Measurements from ENCODE around the gene MCL1. TPM values are rescaled to one million over a fixed set of nuclear protein-coding genes. Genes with fewer than 3 reads are reported as not detected.
A peak's percentile ranks its signal among the peaks of the same experiment; 100 is the strongest.

Gene MCL1
- total and polyA plus RNA-seq, 4 donors, result 109 to 336 (median 300) TPM

DNA sequence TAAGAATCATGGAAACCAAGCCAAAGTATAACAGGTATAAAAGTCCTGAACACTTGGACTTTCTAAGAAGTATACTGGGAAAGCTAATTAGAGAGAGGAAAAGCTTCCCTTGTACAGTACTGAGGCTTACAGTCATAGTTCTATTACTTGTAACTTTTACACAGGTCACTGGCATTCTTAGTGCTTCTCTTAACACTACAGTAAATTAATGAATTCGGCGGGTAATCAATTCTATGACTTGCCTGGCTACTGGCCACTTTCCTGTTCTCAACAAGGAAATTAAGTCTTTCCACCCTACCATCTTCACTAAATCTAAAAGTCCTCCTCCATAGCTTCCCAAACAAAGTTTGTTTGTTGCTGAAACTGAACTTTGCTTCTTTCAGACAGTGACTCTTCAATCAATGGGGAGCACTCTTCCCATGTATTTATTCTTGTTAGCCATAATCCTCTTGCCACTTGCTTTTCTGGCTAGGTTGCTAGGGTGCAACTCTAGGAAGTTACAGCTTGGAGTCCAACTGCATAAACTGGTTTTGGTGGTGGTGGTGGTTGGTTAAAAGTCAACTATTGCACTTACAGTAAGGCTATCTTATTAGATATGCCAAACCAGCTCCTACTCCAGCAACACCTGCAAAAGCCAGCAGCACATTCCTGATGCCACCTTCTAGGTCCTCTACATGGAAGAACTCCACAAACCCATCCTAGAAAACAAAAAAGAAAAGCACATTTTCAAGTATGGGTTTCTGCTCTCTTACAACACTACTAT lies 2.4 kb downstream of the MCL1 start:
- Histone ChIP-seq H3K36me3 (ENCODE audit: control insufficient read depth in 4 of 4, insufficient read depth in 4 of 4, low read length in 4 of 4) (peaks cover 20 to 56% (median 34%) of the 10 kb centered on the region in 4 donors), H3K9ac (ENCODE audit: insufficient read depth in 1 of 2, low read length in 2 of 2) (peak overlapping the region; percentile 97 to 98), H3K27ac (ENCODE audit: low read depth in 1 of 2, low read length in 1 of 2) (peak overlapping the region; percentile 80 to 99), H3K4me1 (ENCODE audit: control insufficient read depth in 5 of 5, insufficient read depth in 5 of 5, low read length in 5 of 5) (peaks cover 2 to 37% (median 17%) of the 10 kb centered on the region in 5 donors), H3K27me3 (ENCODE audit: control insufficient read depth in 3 of 3, insufficient read depth in 3 of 3, low read length in 2 of 3) (no peaks in the 10 kb centered on the region), H3K4me3 (peak overlapping the region; percentile 87), H3K9me3 (ENCODE audit: control insufficient read depth in 4 of 4, insufficient read depth in 3 of 4, low read length in 3 of 4) (no peaks in the 10 kb centered on the region)
- DNase-seq, result peak in 2 of 3 donors; percentile 37 to 42
- 5 to 51% methylated on average over 2 of the region's 2 CpGs for WGBS, 2 donors
- no peak for ATAC-seq (ENCODE audit: insufficient read depth, low FRiP score)
- TF ChIP-seq, protein P1, sequence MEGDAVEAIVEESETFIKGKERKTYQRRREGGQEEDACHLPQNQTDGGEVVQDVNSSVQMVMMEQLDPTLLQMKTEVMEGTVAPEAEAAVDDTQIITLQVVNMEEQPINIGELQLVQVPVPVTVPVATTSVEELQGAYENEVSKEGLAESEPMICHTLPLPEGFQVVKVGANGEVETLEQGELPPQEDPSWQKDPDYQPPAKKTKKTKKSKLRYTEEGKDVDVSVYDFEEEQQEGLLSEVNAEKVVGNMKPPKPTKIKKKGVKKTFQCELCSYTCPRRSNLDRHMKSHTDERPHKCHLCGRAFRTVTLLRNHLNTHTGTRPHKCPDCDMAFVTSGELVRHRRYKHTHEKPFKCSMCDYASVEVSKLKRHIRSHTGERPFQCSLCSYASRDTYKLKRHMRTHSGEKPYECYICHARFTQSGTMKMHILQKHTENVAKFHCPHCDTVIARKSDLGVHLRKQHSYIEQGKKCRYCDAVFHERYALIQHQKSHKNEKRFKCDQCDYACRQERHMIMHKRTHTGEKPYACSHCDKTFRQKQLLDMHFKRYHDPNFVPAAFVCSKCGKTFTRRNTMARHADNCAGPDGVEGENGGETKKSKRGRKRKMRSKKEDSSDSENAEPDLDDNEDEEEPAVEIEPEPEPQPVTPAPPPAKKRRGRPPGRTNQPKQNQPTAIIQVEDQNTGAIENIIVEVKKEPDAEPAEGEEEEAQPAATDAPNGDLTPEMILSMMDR (IDR thresholded peaks at IDR 0.05; ENCODE audit: control extremely low read depth, extremely low read depth), result no peak

DNA sequence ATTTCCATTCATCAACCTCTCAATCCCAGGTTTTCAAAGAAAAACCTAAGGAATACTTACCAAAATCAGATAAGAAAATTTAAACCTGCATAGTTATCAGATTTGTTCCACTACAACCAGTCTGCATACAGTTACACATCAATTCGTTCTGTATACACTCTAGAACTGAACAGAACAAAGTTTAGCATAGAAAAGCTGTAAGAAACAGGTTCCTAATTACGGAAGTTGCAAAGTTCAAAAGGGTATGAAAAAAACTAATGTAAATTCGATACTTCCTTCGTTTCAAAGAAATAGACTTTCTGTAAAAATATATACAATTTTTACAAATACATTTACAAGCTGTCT lies 3.1 kb downstream of the MCL1 start:
- H3K4me1 ChIP-seq (ENCODE audit: control insufficient read depth in 5 of 5, insufficient read depth in 5 of 5, low read length in 5 of 5), result peaks cover 2 to 37% (median 17%) of the 10 kb centered on the region in 5 donors
- WGBS, 2 donors, result 1 to 5% methylated on average over 4 of the region's 4 CpGs
- peak overlapping the region in 1 of 2 donors; percentile 99 for H3K27ac ChIP-seq (ENCODE audit: low read depth in 1 of 2, low read length in 1 of 2)

DNA sequence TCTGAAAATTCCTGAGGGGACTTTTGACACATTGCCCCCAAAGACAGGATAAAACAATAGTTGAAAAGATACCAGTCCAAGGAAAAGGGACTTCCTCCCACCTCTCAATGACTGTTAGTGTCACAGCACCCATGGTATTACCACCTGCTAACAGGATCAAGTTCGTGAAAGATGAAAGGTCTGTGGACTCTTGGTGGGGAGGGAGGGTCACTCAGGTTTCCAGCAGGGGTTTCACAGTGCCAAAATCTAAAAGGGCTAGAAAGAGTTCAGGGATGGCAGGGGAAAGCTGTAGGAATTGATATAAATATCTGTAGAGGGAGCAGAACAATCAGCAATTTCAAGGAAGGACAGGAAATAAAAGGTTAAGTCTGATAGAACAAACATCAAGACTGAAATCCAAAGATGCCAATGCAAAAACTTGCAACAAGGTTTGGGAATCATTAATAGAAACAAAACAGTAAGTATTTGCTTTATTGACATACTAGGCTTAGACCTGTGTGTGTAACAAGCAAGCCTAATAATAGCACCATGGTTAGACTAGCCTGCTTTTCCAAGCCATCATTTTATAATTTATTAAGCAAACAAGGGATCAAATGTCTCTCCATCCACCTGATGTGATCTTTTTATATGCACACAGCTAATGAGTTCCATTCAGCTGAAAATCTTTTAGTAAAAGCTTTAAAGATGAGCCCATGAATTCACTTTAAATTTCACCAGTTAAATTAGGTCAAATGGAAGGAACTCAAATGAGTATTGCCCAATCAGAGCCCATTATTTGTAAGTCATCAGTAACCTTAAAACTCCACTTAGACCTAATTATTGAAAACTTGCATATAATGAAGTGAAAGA lies 3.7 kb downstream of the MCL1 start:
- H3K4me1 ChIP-seq (ENCODE audit: control insufficient read depth in 5 of 5, insufficient read depth in 5 of 5, low read length in 5 of 5), result peaks cover 5 to 37% (median 20%) of the 10 kb centered on the region in 5 donors
- H3K36me3 ChIP-seq (ENCODE audit: control insufficient read depth in 4 of 4, insufficient read depth in 4 of 4, low read length in 4 of 4), result peaks cover 20 to 59% (median 38%) of the 10 kb centered on the region in 4 donors
- peak overlapping the region in 1 of 2 donors; percentile 98 for H3K9ac ChIP-seq (ENCODE audit: insufficient read depth in 1 of 2, low read length in 2 of 2)
- no peaks in the 10 kb centered on the region for H3K9me3 ChIP-seq (ENCODE audit: control insufficient read depth in 4 of 4, insufficient read depth in 3 of 4, low read length in 3 of 4)
- no peak for ATAC-seq (ENCODE audit: insufficient read depth, low FRiP score)
- DNase-seq, result peak in 2 of 3 donors; percentile 41 to 57
- peak overlapping the region; percentile 81 to 98 for H3K27ac ChIP-seq (ENCODE audit: low read depth in 1 of 2, low read length in 1 of 2)
- WGBS, 2 donors, result 10 to 38% methylated on average over 1 of the region's 1 CpG
- peak overlapping the region; percentile 40 for H3K4me3 ChIP-seq
- no peaks in the 10 kb centered on the region for H3K27me3 ChIP-seq (ENCODE audit: control insufficient read depth in 3 of 3, insufficient read depth in 3 of 3, low read length in 2 of 3)
- TF ChIP-seq, protein P1 (IDR thresholded peaks at IDR 0.05; ENCODE audit: control extremely low read depth, extremely low read depth), result no peak

More for the DNA sequence above, 3.1 kb downstream of the MCL1 start:
- no peaks in the 10 kb centered on the region for H3K9me3 ChIP-seq (ENCODE audit: control insufficient read depth in 4 of 4, insufficient read depth in 3 of 4, low read length in 3 of 4)
- TF ChIP-seq, protein P1 (IDR thresholded peaks at IDR 0.05; ENCODE audit: control extremely low read depth, extremely low read depth), result no peak
- DNase-seq (no peak), ATAC-seq (ENCODE audit: insufficient read depth, low FRiP score) (no peak)
- peaks cover 20 to 56% (median 35%) of the 10 kb centered on the region in 4 donors for H3K36me3 ChIP-seq (ENCODE audit: control insufficient read depth in 4 of 4, insufficient read depth in 4 of 4, low read length in 4 of 4)
- no peak overlapping the region for H3K4me3 ChIP-seq
- H3K9ac ChIP-seq (ENCODE audit: insufficient read depth in 1 of 2, low read length in 2 of 2), result peak overlapping the region; percentile 97 to 98
- H3K27me3 ChIP-seq (ENCODE audit: control insufficient read depth in 3 of 3, insufficient read depth in 3 of 3, low read length in 2 of 3), result no peaks in the 10 kb centered on the region
